ENCODE results near the gene CDC42SE2. TPM values are rescaled to one million over a fixed set of nuclear protein-coding genes. Genes with fewer than 3 reads are reported as not detected.

The CDC42SE2 gene
- total RNA-seq, 2 experiments from 2014 or later = 100 to 102 TPM

GRCh38 chr5:131220566-131220965 is 43.3 kb upstream of the CDC42SE2 start:
- H3K4me3 Mint-ChIP-seq = no peak overlapping the region
- DNase-seq (no peak), ATAC-seq (no peak)
- peaks cover 27% of the 10 kb centered on the region for H3K4me1 Mint-ChIP-seq (ENCODE audit: low read depth)
- peaks cover 1% of the 10 kb centered on the region for H3K36me3 Mint-ChIP-seq (ENCODE audit: low read depth)
- TF ChIP-seq, protein P1, sequence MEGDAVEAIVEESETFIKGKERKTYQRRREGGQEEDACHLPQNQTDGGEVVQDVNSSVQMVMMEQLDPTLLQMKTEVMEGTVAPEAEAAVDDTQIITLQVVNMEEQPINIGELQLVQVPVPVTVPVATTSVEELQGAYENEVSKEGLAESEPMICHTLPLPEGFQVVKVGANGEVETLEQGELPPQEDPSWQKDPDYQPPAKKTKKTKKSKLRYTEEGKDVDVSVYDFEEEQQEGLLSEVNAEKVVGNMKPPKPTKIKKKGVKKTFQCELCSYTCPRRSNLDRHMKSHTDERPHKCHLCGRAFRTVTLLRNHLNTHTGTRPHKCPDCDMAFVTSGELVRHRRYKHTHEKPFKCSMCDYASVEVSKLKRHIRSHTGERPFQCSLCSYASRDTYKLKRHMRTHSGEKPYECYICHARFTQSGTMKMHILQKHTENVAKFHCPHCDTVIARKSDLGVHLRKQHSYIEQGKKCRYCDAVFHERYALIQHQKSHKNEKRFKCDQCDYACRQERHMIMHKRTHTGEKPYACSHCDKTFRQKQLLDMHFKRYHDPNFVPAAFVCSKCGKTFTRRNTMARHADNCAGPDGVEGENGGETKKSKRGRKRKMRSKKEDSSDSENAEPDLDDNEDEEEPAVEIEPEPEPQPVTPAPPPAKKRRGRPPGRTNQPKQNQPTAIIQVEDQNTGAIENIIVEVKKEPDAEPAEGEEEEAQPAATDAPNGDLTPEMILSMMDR (IDR thresholded peaks at IDR 0.05) = no peak
- intact Hi-C loops (cut with micrococcal nuclease) = no loop called here
- no peaks in the 10 kb centered on the region for H3K9me3 Mint-ChIP-seq
- H3K27me3 Mint-ChIP-seq = no peaks in the 10 kb centered on the region
- no peak overlapping the region for H3K27ac Mint-ChIP-seq
- CTCF ChIA-PET = interaction anchor here (1.3 kb wide), 1 partner anchor 13 kb away, joined by 3 read pairs; no protein-coding TSS in a partner anchor
- POLR2A ChIA-PET = no interaction called here

DNA sequence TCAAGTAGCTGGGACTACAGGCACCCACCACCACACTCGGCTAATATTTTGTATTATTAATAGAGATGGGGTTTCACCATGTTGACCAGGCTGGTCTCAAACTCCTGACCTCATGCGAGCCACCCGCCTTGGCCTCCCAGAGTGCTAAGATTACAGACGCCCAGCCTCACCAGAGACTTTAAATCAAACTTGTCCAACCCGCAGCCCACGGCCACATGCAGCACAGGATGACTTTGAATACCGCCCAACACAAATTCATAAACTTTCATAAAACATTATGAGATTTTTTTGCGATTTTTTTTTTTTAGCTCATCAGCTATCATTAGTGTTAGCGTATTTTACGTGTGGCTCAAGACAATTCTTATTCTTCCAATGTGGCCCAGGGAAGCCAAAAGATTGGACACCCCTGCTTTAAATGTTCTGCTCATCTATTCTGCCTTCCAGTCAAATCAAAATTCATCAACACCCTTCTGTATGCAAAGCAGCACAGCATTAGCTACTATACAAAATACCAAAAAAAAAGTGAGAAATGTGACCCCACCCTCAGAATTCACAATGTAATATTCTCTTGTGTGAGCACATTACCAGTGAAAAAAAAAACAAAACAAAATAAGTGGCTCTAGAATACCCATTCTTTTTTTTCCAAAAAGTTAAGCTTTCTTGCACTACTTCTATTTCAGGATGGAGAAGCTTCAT is 42.7 kb upstream of the CDC42SE2 start:
- CTCF ChIA-PET = interaction anchor here (0.8 to 2.2 kb wide), 5 partner anchors 8 to 30 kb away, joined by 3 to 9 read pairs (median 3); no protein-coding TSS in a partner anchor
- Mint-ChIP-seq H3K36me3 (ENCODE audit: low read depth) (peaks cover 1% of the 10 kb centered on the region), H3K27me3 (no peaks in the 10 kb centered on the region), H3K9me3 (no peaks in the 10 kb centered on the region), H3K4me3 (no peak overlapping the region), H3K27ac (no peak overlapping the region), H3K4me1 (ENCODE audit: low read depth) (peaks cover 27% of the 10 kb centered on the region)
- POLR2A ChIA-PET = interaction anchor here (0.8 to 2.3 kb wide), 4 partner anchors 11 to 45 kb away, joined by 3 to 13 read pairs (median 4); no protein-coding TSS in a partner anchor
- ATAC-seq (no peak), DNase-seq (no peak)
- intact Hi-C loops (cut with micrococcal nuclease) = no loop called here
- TF ChIP-seq, protein P1 (IDR thresholded peaks at IDR 0.05) = no peak

GRCh38 chr5:131221888-131222287 is 42.0 kb upstream of the CDC42SE2 start:
- intact Hi-C loops (cut with micrococcal nuclease) = no loop called here
- TF ChIP-seq, protein P1 (IDR thresholded peaks at IDR 0.05) = no peak
- CTCF ChIA-PET = interaction anchor here (0.8 to 2.2 kb wide), 5 partner anchors 9 to 29 kb away, joined by 3 to 9 read pairs (median 3); no protein-coding TSS in a partner anchor
- Mint-ChIP-seq H3K4me1 (ENCODE audit: low read depth) (peaks cover 27% of the 10 kb centered on the region), H3K27ac (no peak overlapping the region), H3K4me3 (no peak overlapping the region), H3K27me3 (no peaks in the 10 kb centered on the region), H3K9me3 (no peaks in the 10 kb centered on the region), H3K36me3 (ENCODE audit: low read depth) (peaks cover 1% of the 10 kb centered on the region)
- DNase-seq = no peak
- POLR2A ChIA-PET = interaction anchor here (0.8 to 2.3 kb wide), 5 partner anchors 9 to 45 kb away, joined by 3 to 13 read pairs (median 4); no protein-coding TSS in a partner anchor
- ATAC-seq = no peak

- no peak overlapping the region for H3K4me3 Mint-ChIP-seq
- POLR2A ChIA-PET = interaction anchor here (1.2 to 2.3 kb wide), 3 partner anchors 10 to 13 kb away, joined by 3 to 13 read pairs (median 4); no protein-coding TSS in a partner anchor
- peaks cover 1% of the 10 kb centered on the region for H3K36me3 Mint-ChIP-seq (ENCODE audit: low read depth)
- DNase-seq (no peak), ATAC-seq (no peak)
- CTCF ChIA-PET = interaction anchor here (1.4 to 2.2 kb wide), 4 partner anchors 10 to 25 kb away, joined by 3 to 9 read pairs (median 3); no protein-coding TSS in a partner anchor
- intact Hi-C loops (cut with micrococcal nuclease) = no loop called here
- no peaks in the 10 kb centered on the region for H3K9me3 Mint-ChIP-seq
- H3K27ac Mint-ChIP-seq = no peak overlapping the region
- TF ChIP-seq, protein P1 (IDR thresholded peaks at IDR 0.05) = no peak
- peaks cover 27% of the 10 kb centered on the region for H3K4me1 Mint-ChIP-seq (ENCODE audit: low read depth)
- no peaks in the 10 kb centered on the region for H3K27me3 Mint-ChIP-seq
Observed at GRCh38 chr5:131222731-131223130, 41.1 kb upstream of the CDC42SE2 start.

Measured in activated CD8-positive, alpha-beta T cell treated with anti-CD3 and anti-CD28 coated beads for 36 hours (primary cell).